Esophagus muscularis mucosa (tissue), 4 donors: Measurements from ENCODE around the gene TSHB. TPM values are rescaled to one million over a fixed set of nuclear protein-coding genes. Genes with fewer than 3 reads are reported as not detected.

Source experiments
- DNase-seq: peaks from one replicate; pipeline ENCODE4 v3.0.0-alpha.2; 2017; ENCODE audit errors: extremely low spot score
- H3K27ac ChIP-seq, 4 donors: fragments of 200-600 bp; sonication (generic); replicated peaks in 1 of 4; 1 replicate in 3 of 4; 2 replicates in 1 of 4; pipeline ENCODE4 v1.5.1; 2016 to 2019; ENCODE audit warnings: mild to moderate bottlenecking in 1 of 4
- H3K27me3 ChIP-seq, 4 donors: fragments of 200-600 bp; sonication (generic); one replicate each; pipeline versions ENCODE4 v1.5.1 to v1.6.0; 2016 to 2019
- H3K36me3 ChIP-seq, 4 donors: fragments of 200-600 bp; sonication (generic); one replicate each; pipeline ENCODE4 v1.5.1; 2016 to 2019
- H3K4me1 ChIP-seq, 4 donors: fragments of 200-600 bp; sonication (generic); one replicate each; pipeline ENCODE4 v1.5.1; 2016 to 2019
- H3K4me3 ChIP-seq, 4 donors: fragments of 200-600 bp; sonication (generic); 1 replicate in 2 of 4; 2 replicates in 2 of 4; pipeline ENCODE4 v1.5.1; 2016 to 2019; ENCODE audit warnings: mild to moderate bottlenecking in 4 of 4, moderate library complexity in 1 of 4
- H3K9me3 ChIP-seq, 4 donors: fragments of 200-600 bp; sonication (generic); 1 replicate in 3 of 4; 2 replicates in 1 of 4; pipeline ENCODE4 v1.5.1; 2016 to 2019
- EP300 ChIP-seq: sonication (generic); formaldehyde crosslinking; IDR thresholded peaks from one replicate; pipeline ENCODE4 v1.6.1; 2017; ENCODE audit warnings: antibody characterized with exemption
- POLR2A ChIP-seq: fragments of 450-650 bp; IDR thresholded peaks from one replicate; pipeline ENCODE4 v1.6.1; 2017; ENCODE audit warnings: antibody characterized with exemption, moderate library complexity, mild to moderate bottlenecking, low read depth
- POLR2AphosphoS5 ChIP-seq, 2 donors: sonication (generic); formaldehyde crosslinking; IDR thresholded peaks; one replicate each; pipeline ENCODE4 v1.6.1; 2017; ENCODE audit warnings: antibody characterized with exemption in 2 of 2
- WGBS: methylation state at CpG from one replicate; pipeline ENCODE4 v1.1.5; 2018; 5-methylcytosine and 5-hydroxymethylcytosine counted together
- intact Hi-C: fragments of 100-400 bp; cut with DNase I; formaldehyde crosslinking; loops from one replicate; pipeline ENCODE4 v1.15.1; 2023
- total RNA-seq, 4 donors: library from RNA; depleted of rRNA; stranded (reverse); fragments of >200 nt; gene quantifications; one replicate each; pipeline versions ENCODE4 v1.1.0 to v1.2.1, GENCODE V29; 2016
- TF ChIP-seq, protein P1 (sequence below), 3 experiments: fragments of 200-600 bp in 2 of 3; fragments of 450-650 bp in 1 of 3; sonication (generic) in 2 of 3; IDR thresholded peaks; one replicate each; pipeline ENCODE4 v1.5.1; 2017 to 2019; ENCODE audit warnings: antibody characterized with exemption in 3 of 3, mild to moderate bottlenecking in 2 of 3, moderate library complexity in 1 of 3

Gene TSHB
- not detected for total RNA-seq

DNA sequence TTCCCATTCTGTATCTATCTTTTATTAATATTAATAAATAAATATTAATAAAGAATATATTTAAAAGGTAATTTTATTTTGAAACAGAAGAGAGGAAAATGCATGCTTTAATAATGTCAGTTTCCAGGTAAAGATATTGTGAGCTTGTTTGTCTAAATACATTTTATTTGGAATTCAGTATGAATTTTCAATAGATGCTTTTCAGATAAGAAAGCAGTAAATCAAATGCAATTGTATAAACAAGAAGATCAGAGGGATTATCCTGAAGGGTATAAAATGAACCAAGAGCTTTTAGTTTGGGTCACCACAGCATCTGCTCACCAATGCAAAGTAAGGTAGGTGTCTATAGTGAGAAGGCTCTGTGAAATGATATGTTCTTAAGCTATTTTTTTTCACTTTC is at the start of gene TSHB:
TSS of gene TSHB (plus strand) at position 301 of the 400 bp plus-strand sequence. CDS start 3,537 bp downstream, outside the sequence.
- intact Hi-C loops: no loop called here
- TF ChIP-seq POLR2AphosphoS5 (IDR thresholded peaks at IDR 0.05) (no peak), POLR2A (no peak), EP300 (no peak)
- TF ChIP-seq, protein P1, sequence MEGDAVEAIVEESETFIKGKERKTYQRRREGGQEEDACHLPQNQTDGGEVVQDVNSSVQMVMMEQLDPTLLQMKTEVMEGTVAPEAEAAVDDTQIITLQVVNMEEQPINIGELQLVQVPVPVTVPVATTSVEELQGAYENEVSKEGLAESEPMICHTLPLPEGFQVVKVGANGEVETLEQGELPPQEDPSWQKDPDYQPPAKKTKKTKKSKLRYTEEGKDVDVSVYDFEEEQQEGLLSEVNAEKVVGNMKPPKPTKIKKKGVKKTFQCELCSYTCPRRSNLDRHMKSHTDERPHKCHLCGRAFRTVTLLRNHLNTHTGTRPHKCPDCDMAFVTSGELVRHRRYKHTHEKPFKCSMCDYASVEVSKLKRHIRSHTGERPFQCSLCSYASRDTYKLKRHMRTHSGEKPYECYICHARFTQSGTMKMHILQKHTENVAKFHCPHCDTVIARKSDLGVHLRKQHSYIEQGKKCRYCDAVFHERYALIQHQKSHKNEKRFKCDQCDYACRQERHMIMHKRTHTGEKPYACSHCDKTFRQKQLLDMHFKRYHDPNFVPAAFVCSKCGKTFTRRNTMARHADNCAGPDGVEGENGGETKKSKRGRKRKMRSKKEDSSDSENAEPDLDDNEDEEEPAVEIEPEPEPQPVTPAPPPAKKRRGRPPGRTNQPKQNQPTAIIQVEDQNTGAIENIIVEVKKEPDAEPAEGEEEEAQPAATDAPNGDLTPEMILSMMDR (IDR thresholded peaks at IDR 0.05): no peak
- H3K4me1 ChIP-seq: no peaks in the 10 kb centered on the region
- H3K36me3 ChIP-seq: no peaks in the 10 kb centered on the region
- no peaks in the 10 kb centered on the region for H3K27me3 ChIP-seq
- H3K27ac ChIP-seq: no peak within 1 kb of the TSS
- no peak within 1 kb of the TSS for H3K4me3 ChIP-seq
- H3K9me3 ChIP-seq: no peaks in the 10 kb centered on the region
- no peak for DNase-seq

DNA sequence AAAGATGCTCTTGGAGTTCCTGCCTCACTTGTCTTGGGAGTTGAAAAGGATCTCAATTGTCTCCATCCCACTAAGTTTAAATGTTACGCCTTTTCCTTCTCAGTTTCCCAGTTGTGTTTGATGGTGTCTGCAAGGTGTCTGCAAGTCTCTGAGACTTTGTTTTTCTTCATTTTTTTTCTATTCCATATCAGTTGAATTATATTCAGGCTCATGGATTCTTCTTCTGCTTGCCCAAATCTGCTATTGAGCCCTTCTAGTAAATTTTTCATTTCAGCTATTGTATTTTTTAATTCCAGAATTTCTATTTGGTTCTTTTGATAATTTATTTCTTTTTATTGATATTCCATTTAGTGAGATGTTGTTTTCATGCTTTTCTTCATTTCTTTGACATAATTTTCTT is 47.4 kb upstream of the TSHB start:
- intact Hi-C loops: loop anchor here (10.0 kb wide), 1 partner anchor 613 kb away; no protein-coding TSS in a partner anchor
- Histone ChIP-seq H3K27ac (no peak overlapping the region), H3K27me3 (no peaks in the 10 kb centered on the region), H3K4me3 (no peak overlapping the region), H3K9me3 (peaks cover 0 to 24% (median 11%) of the 10 kb centered on the region in 4 donors), H3K36me3 (no peaks in the 10 kb centered on the region), H3K4me1 (no peaks in the 10 kb centered on the region)
- TF ChIP-seq, protein P1 (IDR thresholded peaks at IDR 0.05): no peak
- no peak for TF ChIP-seq EP300
- TF ChIP-seq POLR2AphosphoS5 (IDR thresholded peaks at IDR 0.05): no peak
- no peak for TF ChIP-seq POLR2A
- no peak for DNase-seq
- whole genome bisulfite sequencing: 65% methylated on average over 1 of the region's 1 CpG

DNA sequence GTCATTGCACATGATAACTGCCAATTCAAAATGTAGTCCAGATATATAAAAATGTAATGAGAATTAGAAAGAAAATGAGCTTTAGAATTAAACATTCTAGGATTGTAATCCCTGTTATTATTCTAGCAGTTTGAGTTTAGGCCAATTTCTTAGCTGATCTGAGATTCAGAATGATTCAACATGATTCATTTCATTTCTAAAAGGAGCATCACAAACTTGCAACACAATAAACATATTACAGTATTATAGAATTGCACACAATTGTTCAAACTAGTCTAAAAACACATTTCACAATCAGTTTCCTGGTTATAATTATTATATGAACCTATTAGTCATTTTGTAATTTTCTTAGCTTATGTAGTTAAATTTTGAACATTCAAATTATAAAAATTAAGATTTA is 43.3 kb upstream of the TSHB start:
- Histone ChIP-seq H3K27ac (no peak overlapping the region), H3K4me1 (no peaks in the 10 kb centered on the region), H3K9me3 (peaks cover 0 to 44% (median 24%) of the 10 kb centered on the region in 4 donors), H3K4me3 (no peak overlapping the region), H3K27me3 (no peaks in the 10 kb centered on the region), H3K36me3 (no peaks in the 10 kb centered on the region)
- no peak for DNase-seq
- intact Hi-C loops: loop anchor here (10.0 kb wide), 1 partner anchor 609 kb away; no protein-coding TSS in a partner anchor
- TF ChIP-seq POLR2A (no peak), EP300 (no peak), POLR2AphosphoS5 (IDR thresholded peaks at IDR 0.05) (no peak)
- TF ChIP-seq, protein P1 (IDR thresholded peaks at IDR 0.05): no peak

DNA sequence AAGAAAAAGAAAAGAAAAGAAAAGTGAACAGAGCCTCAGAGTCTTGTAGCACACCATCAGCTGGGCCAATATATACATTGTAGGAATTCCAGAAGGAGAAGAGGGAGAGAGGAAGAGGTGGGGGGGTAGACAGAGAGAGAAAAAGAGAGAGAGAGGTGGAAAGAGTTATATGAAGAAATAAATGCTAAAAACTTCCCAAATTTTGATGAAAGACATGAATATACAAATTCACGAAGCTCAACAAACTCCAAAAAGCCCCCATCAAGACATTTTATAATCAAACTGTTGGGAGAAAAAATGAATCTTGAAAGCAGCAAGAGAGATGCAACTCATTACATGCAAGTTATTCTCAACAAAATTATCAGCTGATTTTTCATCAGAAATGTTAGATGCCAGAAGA is 41.5 kb upstream of the TSHB start:
- DNase-seq: no peak
- Histone ChIP-seq H3K4me1 (no peaks in the 10 kb centered on the region), H3K9me3 (peaks cover 0 to 29% (median 15%) of the 10 kb centered on the region in 4 donors), H3K36me3 (no peaks in the 10 kb centered on the region), H3K27me3 (no peaks in the 10 kb centered on the region), H3K27ac (no peak overlapping the region), H3K4me3 (no peak overlapping the region)
- TF ChIP-seq EP300 (no peak), POLR2AphosphoS5 (IDR thresholded peaks at IDR 0.05) (no peak), POLR2A (no peak)
- TF ChIP-seq, protein P1 (IDR thresholded peaks at IDR 0.05): no peak
- WGBS: 84% methylated on average over 1 of the region's 1 CpG
- intact Hi-C loops: loop anchor here (10.0 kb wide), 1 partner anchor 607 kb away; no protein-coding TSS in a partner anchor
